Activated T-cell treated with anti-CD3 and anti-CD28 coated beads for 24 hours (primary cell): ENCODE data around the gene RNF130.
"Not testable (repeated sequence)": the region's sequence is repeated elsewhere in the genome, so short reads cannot be mapped to it uniquely, and the experiment has no call there.

Source experiments
- DNase-seq: peaks from one replicate; pipeline ENCODE4 v3.0.0-alpha.2; 2020; ENCODE audit warnings: low read depth

Gene RNF130

GRCh38 chr5:180018347-180019060 is 53.1 kb downstream of the RNF130 start:
- DNase-seq: no peak

- not testable (repeated sequence) for DNase-seq
These were observed 56.0 kb downstream of the RNF130 start for GRCh38 chr5:180015523-180015922.

- no peak for DNase-seq
These were observed 57.9 kb downstream of the RNF130 start for GRCh38 chr5:180013678-180014077.

- DNase-seq: no peak
These were observed 59.2 kb downstream of the RNF130 start for GRCh38 chr5:180012316-180012715.

- DNase-seq: no peak
These were observed 60.9 kb downstream of the RNF130 start for GRCh38 chr5:180010636-180011035.

- no peak for DNase-seq
These were observed 62.0 kb downstream of the RNF130 start for GRCh38 chr5:180009581-180009980.

- DNase-seq: no peak
These were observed 63.1 kb downstream of the RNF130 start for GRCh38 chr5:180008433-180008832.

GRCh38 chr5:180007582-180007981 is 64.0 kb downstream of the RNF130 start:
- DNase-seq: no peak

- DNase-seq: no peak
These were observed 65.4 kb downstream of the RNF130 start for GRCh38 chr5:180006141-180006540.

GRCh38 chr5:180003127-180003526 is 68.4 kb downstream of the RNF130 start:
- no peak for DNase-seq

GRCh38 chr5:180001742-180002141 is 69.8 kb downstream of the RNF130 start:
- DNase-seq: no peak

GRCh38 chr5:180001136-180001535 is 70.4 kb downstream of the RNF130 start:
- no peak for DNase-seq

- DNase-seq: no peak
These were observed 73.1 kb downstream of the RNF130 start for GRCh38 chr5:179998485-179998884.

GRCh38 chr5:179994583-179995323 is 76.8 kb downstream of the RNF130 start:
- no peak for DNase-seq

GRCh38 chr5:179992855-179993254 is 78.7 kb downstream of the RNF130 start:
- not testable (repeated sequence) for DNase-seq

GRCh38 chr5:179991106-179991505 is 80.5 kb downstream of the RNF130 start:
- no peak for DNase-seq

- DNase-seq: not testable (repeated sequence)
These were observed 81.0 kb downstream of the RNF130 start for GRCh38 chr5:179990525-179990924.

GRCh38 chr5:179986328-179986727 is 85.2 kb downstream of the RNF130 start:
- DNase-seq: no peak

- no peak for DNase-seq
These were observed 89.9 kb downstream of the RNF130 start for GRCh38 chr5:179981636-179982035.

- DNase-seq: no peak
These were observed 90.8 kb downstream of the RNF130 start for GRCh38 chr5:179980767-179981166.

GRCh38 chr5:179978792-179979191 is 92.8 kb downstream of the RNF130 start:
- DNase-seq: no peak

GRCh38 chr5:179975713-179976134 is 95.8 kb downstream of the RNF130 start:
- DNase-seq: no peak

GRCh38 chr5:179974946-179975712 is 96.4 kb downstream of the RNF130 start:
- no peak for DNase-seq
